ENCODE measurements around the gene TOE1. TPM values are rescaled to one million over a fixed set of nuclear protein-coding genes. Genes with fewer than 3 reads are reported as not detected.
"Not testable (repeated sequence)": the region's sequence is repeated elsewhere in the genome, so short reads cannot be mapped to it uniquely, and the experiment has no call there.

TOE1 gene
- total RNA-seq, 1 donor from 2014 or later = 25.5 TPM

DNA sequence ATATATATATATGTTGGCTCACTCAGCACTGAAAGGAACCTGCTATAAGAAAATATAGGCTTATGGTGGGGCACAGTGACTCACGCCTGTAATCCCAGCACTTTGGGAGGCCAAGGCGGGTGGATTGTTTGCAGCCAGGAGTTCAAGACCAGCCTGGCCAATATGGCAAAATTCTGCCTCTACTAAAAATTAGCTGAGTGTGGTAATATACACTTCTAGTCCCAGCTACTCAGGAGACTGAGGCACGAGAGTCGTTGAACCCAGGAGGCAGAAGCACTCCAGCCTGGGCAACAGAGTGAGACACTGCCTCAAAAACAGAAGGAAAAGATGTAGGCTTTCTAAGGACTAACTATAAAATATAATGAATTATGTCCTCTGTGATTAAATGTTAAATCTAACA is 14.9 kb downstream of the TOE1 start:
- intact Hi-C loops (cut with micrococcal nuclease) = no loop called here

GRCh38 chr1:45355683-45356082 is 15.7 kb downstream of the TOE1 start:
- intact Hi-C loops (cut with micrococcal nuclease) = no loop called here

DNA sequence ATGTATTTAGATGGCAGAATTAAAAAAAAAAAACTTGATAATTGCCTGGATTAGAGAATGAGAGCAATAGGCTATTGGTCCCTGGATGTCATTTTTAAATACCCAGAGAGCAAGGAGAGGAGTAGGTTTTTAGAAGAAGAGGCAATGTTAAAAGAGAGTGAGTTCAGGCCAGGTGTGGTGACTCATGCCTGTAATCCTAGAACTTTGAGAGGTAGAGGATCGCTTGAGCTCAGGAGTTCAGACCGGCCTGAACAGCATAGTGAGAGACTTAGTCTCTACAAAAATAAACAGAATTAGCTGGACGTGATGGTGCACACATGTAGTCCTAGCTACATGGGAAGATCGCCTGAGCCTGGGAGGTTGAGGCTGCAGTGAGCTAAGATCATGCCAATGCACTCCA is 16.2 kb downstream of the TOE1 start:
- intact Hi-C loops (cut with micrococcal nuclease) = no loop called here

DNA sequence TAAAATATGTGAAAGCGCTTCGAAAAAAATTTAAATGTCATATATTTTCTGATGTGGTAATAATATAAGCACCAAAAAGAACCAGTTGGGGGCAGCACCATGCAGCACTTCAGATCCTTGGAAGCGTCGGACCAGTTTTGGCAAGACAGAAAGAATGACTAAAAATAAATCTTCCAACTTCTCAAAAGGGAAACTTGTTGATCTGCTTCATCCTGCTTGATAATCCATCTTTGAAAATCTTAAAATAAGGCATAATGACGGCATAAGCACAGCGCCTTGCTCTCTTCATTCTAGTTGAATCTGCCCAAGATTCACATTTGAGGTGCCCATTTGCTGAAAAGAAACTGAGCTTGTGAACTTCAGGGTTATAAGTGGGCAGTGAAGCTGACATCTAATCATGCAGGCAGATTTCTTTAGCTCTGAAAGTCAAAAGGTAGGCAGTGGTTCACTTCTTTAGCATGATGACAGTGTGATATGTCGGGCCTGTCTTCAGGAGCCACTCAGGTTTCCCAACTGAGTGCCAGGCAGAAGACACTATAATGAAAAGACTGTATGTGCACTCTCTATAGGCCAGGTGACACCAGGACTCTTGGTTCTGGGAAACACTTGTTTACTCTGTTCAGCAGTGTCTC is 20.0 kb downstream of the TOE1 start:
- intact Hi-C loops (cut with micrococcal nuclease) = loop anchor here (1.0 kb wide), 2 partner anchors 133 to 210 kb away; no protein-coding TSS in a partner anchor

DNA sequence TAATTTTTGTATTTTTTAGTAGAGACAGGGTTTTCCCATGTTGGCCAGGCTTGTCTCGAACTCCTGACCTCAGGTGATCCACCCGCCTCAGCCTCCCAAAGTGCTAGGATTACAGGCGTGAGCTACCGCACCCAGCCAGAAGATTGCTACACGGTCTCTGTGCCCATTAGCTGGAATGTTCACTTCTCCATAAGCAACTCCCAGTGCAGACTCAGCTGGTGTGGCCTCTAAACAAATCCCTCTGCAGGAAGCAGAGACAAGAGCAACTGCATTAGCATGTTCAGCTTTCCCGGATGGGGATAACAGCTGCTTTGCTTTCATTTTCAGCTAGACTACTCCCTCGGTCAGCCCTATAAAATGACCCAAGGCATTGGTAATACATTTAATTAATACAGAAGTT is 21.0 kb downstream of the TOE1 start:
- intact Hi-C loops (cut with micrococcal nuclease) = loop anchor here (1.0 kb wide), 1 partner anchor 132 kb away; no protein-coding TSS in a partner anchor

- intact Hi-C loops (cut with micrococcal nuclease) = no loop called here
These were observed 24.3 kb downstream of the TOE1 start for GRCh38 chr1:45364294-45364693.

DNA sequence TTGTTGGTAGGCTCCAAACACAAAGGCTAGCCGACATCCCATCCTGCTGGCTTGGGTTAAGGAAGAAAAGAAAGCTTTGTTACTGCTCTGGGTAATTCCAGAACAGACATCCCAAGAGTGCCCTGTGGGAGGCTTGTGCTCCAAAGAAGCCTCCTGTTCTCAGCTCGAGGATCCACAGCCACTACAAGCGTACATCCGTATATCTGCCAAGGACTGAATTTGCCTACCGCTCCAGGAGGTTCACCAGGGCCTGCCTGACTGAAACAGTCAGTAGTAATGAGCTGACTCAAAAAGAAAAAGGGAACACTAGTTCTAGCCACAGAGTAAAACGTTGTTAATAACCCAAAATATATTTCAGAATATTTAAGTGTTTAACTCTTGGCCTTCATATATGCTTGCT is 25.1 kb downstream of the TOE1 start:
- intact Hi-C loops (cut with micrococcal nuclease) = no loop called here

DNA sequence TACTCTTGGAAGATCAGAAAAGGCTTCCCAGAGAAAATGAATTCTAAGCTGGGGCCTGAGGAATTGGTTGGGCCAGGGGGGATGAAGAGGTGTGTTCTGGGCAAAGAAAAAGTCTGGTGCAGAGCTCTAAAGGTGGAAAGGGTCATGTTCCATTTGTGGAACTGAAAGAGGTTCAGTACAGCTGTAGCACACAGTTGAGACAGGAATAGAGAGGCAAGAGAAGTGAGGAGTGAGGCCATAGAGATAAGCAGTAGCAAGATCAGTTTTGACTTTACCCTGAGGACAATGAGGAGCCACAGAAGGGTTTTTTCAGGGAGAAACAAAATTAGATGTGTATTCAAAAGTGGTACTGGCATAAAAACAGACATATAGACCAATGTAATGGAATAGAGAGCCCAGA is 30.6 kb downstream of the TOE1 start:
- intact Hi-C loops (cut with micrococcal nuclease) = no loop called here

DNA sequence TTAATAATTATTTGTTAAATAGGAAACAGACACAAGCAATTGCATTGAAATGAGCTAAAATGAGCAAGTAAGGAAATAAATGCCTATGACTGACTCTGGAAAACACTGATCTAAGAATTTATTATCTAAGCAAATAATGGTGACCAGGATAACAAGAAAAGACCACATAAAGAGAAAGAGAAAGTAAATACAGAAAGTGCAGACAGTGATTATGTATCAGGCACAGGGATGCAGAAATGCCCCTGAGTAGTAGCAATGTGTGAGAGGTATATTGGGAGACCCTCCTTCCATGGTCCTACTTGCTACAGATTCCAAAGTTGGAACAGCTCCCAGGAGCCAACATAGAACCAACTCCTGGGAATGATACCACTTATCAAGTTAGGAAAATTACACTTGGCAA is 33.6 kb downstream of the TOE1 start:
- intact Hi-C loops (cut with micrococcal nuclease) = no loop called here

- intact Hi-C loops (cut with micrococcal nuclease) = no loop called here
These were observed 35.4 kb downstream of the TOE1 start for GRCh38 chr1:45375104-45376090.

- intact Hi-C loops (cut with micrococcal nuclease) = no loop called here
These were observed 38.2 kb downstream of the TOE1 start for GRCh38 chr1:45378184-45378583.

DNA sequence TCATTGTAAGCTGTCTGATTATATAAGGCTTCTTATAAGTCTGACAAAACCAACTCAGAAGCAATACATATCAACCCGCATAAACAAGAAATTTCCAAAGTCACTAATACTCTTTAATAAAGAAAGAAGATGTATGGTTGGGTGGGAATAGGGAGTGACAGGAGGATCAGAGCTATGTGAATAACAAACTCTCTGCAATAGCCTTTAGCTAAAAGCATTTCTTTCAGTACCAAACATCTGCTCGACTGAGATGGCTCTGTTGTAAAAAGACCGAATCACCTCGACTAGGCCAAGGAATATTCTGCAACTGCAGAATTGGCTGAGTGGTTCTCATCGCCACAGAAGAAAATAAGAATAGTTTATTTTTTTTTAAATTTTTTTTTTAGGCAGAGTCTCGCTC is 39.6 kb downstream of the TOE1 start:
- intact Hi-C loops (cut with micrococcal nuclease) = no loop called here

DNA sequence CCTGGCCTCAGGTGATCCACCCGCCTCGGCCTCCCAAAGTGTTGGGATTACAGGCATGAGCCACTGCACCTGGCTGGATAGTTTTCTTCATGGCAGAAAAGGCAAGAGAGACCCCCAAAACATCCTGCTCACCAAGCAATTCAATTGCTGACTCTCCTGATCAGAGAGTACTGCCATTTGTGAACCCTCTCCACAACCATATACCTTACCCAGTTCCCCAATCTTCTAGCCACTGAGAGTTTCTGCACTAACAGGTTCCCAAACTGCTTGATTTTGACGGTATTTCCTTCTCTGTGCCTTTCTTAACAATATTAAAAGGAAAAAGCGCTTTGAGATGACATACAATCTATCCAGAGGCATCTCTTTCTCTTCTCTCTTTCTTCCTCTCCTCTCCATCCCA is 40.2 kb downstream of the TOE1 start:
- intact Hi-C loops (cut with micrococcal nuclease) = no loop called here

- intact Hi-C loops (cut with micrococcal nuclease) = no loop called here
These were observed 40.8 kb downstream of the TOE1 start for GRCh38 chr1:45380730-45381129.

- intact Hi-C loops (cut with micrococcal nuclease) = no loop called here
These were observed 41.3 kb downstream of the TOE1 start for GRCh38 chr1:45381243-45381642.

GRCh38 chr1:45383191-45383590 is 43.2 kb downstream of the TOE1 start:
- intact Hi-C loops (cut with micrococcal nuclease) = no loop called here

DNA sequence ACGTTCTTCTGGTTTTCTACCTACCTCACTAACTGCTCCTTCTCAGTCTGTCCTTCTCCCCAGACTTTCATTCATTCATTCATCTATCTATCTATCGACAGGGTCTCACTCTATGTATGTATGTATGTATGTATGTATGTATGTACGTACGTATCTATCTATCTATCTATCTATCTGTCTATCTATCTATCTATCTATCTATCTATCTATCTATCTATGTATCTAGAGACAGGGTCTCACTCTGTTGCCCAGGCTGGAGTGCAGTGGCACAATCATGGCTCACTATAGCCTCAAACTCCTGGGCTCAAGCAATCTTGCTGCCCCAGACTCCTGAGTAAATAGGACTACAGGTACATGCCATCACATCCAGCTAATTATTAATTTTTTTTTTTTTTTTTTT is 44.2 kb downstream of the TOE1 start:
- intact Hi-C loops (cut with micrococcal nuclease) = not testable (repeated sequence)

DNA sequence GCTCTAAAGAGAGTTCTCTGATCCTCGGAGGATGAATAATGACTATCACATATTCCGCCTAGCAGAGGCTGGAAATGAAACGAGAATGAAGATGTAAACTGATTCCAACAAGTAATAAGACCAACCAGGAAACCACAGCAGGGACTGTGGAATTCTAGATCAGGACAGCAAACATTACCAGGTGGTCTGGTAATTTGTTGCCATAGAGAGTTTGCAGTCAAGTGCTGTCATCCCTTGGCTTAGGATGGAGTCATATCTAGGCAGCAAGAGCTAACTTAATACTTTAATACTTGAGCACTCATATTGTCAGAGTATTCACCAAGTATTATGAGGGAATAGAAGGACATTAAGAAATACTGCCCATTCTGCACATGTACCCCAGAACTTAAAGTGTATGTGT is 45.3 kb downstream of the TOE1 start:
- intact Hi-C loops (cut with micrococcal nuclease) = no loop called here

GRCh38 chr1:45386219-45386618 is 46.2 kb downstream of the TOE1 start:
- intact Hi-C loops (cut with micrococcal nuclease) = no loop called here

Data from T-helper 2 cell treated with Interferon-gamma antibody and Interleukin-4, amounts not matched to agents 100 ng/mL and 5 ng/mL, for 36 hours (primary cell).